Measurements from ENCODE around the gene APC2.
A peak's percentile ranks its signal among the peaks of the same experiment; 100 is the strongest.
"Not testable (repeated sequence)": the region's sequence is repeated elsewhere in the genome, so short reads cannot be mapped to it uniquely, and the experiment has no call there.

Gene APC2

GRCh38 chr19:1416014-1416841 lies 33.7 kb upstream of the APC2 start:
- DNase-seq: no peak

- DNase-seq: peak; percentile 18
Measured at GRCh38 chr19:1417145-1417544, 32.8 kb upstream of the APC2 start.

- no peak for DNase-seq
Measured at GRCh38 chr19:1417681-1418495, 32.0 kb upstream of the APC2 start.

GRCh38 chr19:1418496-1418775 lies 31.5 kb upstream of the APC2 start:
- no peak for DNase-seq

GRCh38 chr19:1418951-1419738 lies 30.8 kb upstream of the APC2 start:
- no peak for DNase-seq

GRCh38 chr19:1420085-1420484 lies 29.8 kb upstream of the APC2 start:
- DNase-seq: not testable (repeated sequence)

- no peak for DNase-seq
Measured at GRCh38 chr19:1420590-1420989, 29.3 kb upstream of the APC2 start.

GRCh38 chr19:1421218-1421957 lies 28.5 kb upstream of the APC2 start:
- DNase-seq: no peak

GRCh38 chr19:1421958-1422305 lies 28.0 kb upstream of the APC2 start:
- no peak for DNase-seq

- DNase-seq: no peak
Measured at GRCh38 chr19:1422360-1422759, 27.6 kb upstream of the APC2 start.

- no peak for DNase-seq
Measured at GRCh38 chr19:1422943-1423342, 27.0 kb upstream of the APC2 start.

- DNase-seq: no peak
Measured at GRCh38 chr19:1423436-1424191, 26.3 kb upstream of the APC2 start.

GRCh38 chr19:1424192-1424955 lies 25.5 kb upstream of the APC2 start:
- DNase-seq: no peak

GRCh38 chr19:1425102-1425837 lies 24.7 kb upstream of the APC2 start:
- no peak for DNase-seq

- DNase-seq: no peak
Measured at GRCh38 chr19:1425902-1426301, 24.0 kb upstream of the APC2 start.

GRCh38 chr19:1426736-1427135 lies 23.2 kb upstream of the APC2 start:
- no peak for DNase-seq

GRCh38 chr19:1427221-1427920 lies 22.6 kb upstream of the APC2 start:
- peak; percentile 21 for DNase-seq

- no peak for DNase-seq
Measured at GRCh38 chr19:1428738-1429391, 21.1 kb upstream of the APC2 start.

- DNase-seq: no peak
Measured at GRCh38 chr19:1429750-1430149, 20.2 kb upstream of the APC2 start.

Data from midbrain (tissue), 1 donor.